ENCODE results near the gene ST6GALNAC3. TPM values are rescaled to one million over a fixed set of nuclear protein-coding genes. Genes with fewer than 3 reads are reported as not detected.

The ST6GALNAC3 gene
- total RNA-seq, 1 donor from 2014 or later, result 23.6 TPM

GRCh38 chr1:76260279-76260678 lies 185.7 kb downstream of the ST6GALNAC3 start:
- Mint-ChIP-seq H3K4me1 (peaks cover 27% of the 10 kb centered on the region), H3K4me3 (no peak overlapping the region)

GRCh38 chr1:76262601-76263000 lies 188.1 kb downstream of the ST6GALNAC3 start:
- no peaks in the 10 kb centered on the region for H3K79me2 ChIP-seq (ENCODE audit: low read depth)
- no peaks in the 10 kb centered on the region for H3K27me3 ChIP-seq
- H3K4me2 ChIP-seq, result no peak overlapping the region
- H2AFZ ChIP-seq (replicated peaks), result no peak overlapping the region
- Mint-ChIP-seq H3K4me1 (peaks cover 16% of the 10 kb centered on the region), H3K27me3 (ENCODE audit: insufficient read depth, low read depth) (no peaks in the 10 kb centered on the region), H3K36me3 (no peaks in the 10 kb centered on the region), H3K4me3 (no peak overlapping the region), H3K27ac (no peak overlapping the region), H3K9me3 (no peaks in the 10 kb centered on the region)
- TF ChIP-seq CTCF (IDR thresholded peaks at IDR 0.05) (no peak), EZH2phosphoT487 (IDR thresholded peaks at IDR 0.05) (no peak), EZH2 (IDR thresholded peaks at IDR 0.05) (no peak)
- no peak overlapping the region for H3K27ac ChIP-seq
- H3K4me3 ChIP-seq, result no peak overlapping the region
- H3K4me1 ChIP-seq, result peaks cover under 1% of the 10 kb centered on the region
- no peaks in the 10 kb centered on the region for H3K36me3 ChIP-seq
- H4K20me1 ChIP-seq (ENCODE audit: low read depth), result no peaks in the 10 kb centered on the region
- H3K9ac ChIP-seq, result no peak overlapping the region
- H3F3A ChIP-seq (ENCODE audit: low read depth), result no peaks in the 10 kb centered on the region
- H3K9me3 ChIP-seq (ENCODE audit: low read depth), result no peaks in the 10 kb centered on the region
- no peak for DNase-seq (ENCODE audit: low spot score)

More at GRCh38 chr1:76260279-76260678, 185.7 kb downstream of the ST6GALNAC3 start:
- no peaks in the 10 kb centered on the region for H4K20me1 ChIP-seq (ENCODE audit: low read depth)
- H3K4me3 ChIP-seq, result no peak overlapping the region
- no peaks in the 10 kb centered on the region for H3K9me3 ChIP-seq (ENCODE audit: low read depth)
- DNase-seq (ENCODE audit: low spot score), result no peak
- no peaks in the 10 kb centered on the region for H3F3A ChIP-seq (ENCODE audit: low read depth)
- Mint-ChIP-seq H3K27ac (no peak overlapping the region), H3K9me3 (no peaks in the 10 kb centered on the region), H3K27me3 (ENCODE audit: insufficient read depth, low read depth) (no peaks in the 10 kb centered on the region), H3K36me3 (no peaks in the 10 kb centered on the region)
- H3K79me2 ChIP-seq (ENCODE audit: low read depth), result no peaks in the 10 kb centered on the region
- no peak overlapping the region for H3K4me2 ChIP-seq
- H3K27ac ChIP-seq, result no peak overlapping the region
- no peak for TF ChIP-seq EZH2 (IDR thresholded peaks at IDR 0.05)
- TF ChIP-seq CTCF (IDR thresholded peaks at IDR 0.05), result no peak
- TF ChIP-seq EZH2phosphoT487 (IDR thresholded peaks at IDR 0.05), result no peak
- H3K27me3 ChIP-seq, result no peaks in the 10 kb centered on the region
- H3K36me3 ChIP-seq, result no peaks in the 10 kb centered on the region
- no peaks in the 10 kb centered on the region for H3K4me1 ChIP-seq
- no peak overlapping the region for H2AFZ ChIP-seq (replicated peaks)
- H3K9ac ChIP-seq, result no peak overlapping the region

- DNase-seq (ENCODE audit: low spot score), result no peak
- no peaks in the 10 kb centered on the region for H3K27me3 ChIP-seq
Observed at GRCh38 chr1:76264642-76265041, 190.1 kb downstream of the ST6GALNAC3 start.

More at GRCh38 chr1:76264642-76265041, 190.1 kb downstream of the ST6GALNAC3 start:
- Histone ChIP-seq H3F3A (ENCODE audit: low read depth) (peaks cover 4% of the 10 kb centered on the region), H3K9me3 (ENCODE audit: low read depth) (no peaks in the 10 kb centered on the region), H3K27ac (no peak overlapping the region), H3K4me1 (peaks cover 21% of the 10 kb centered on the region), H3K4me3 (no peak overlapping the region), H3K36me3 (no peaks in the 10 kb centered on the region), H3K79me2 (ENCODE audit: low read depth) (no peaks in the 10 kb centered on the region), H3K9ac (no peak overlapping the region), H3K4me2 (no peak overlapping the region), H2AFZ (replicated peaks) (no peak overlapping the region), H4K20me1 (ENCODE audit: low read depth) (no peaks in the 10 kb centered on the region)
- no peaks in the 10 kb centered on the region for H3K27me3 Mint-ChIP-seq (ENCODE audit: insufficient read depth, low read depth)
- no peaks in the 10 kb centered on the region for H3K36me3 Mint-ChIP-seq
- H3K9me3 Mint-ChIP-seq, result no peaks in the 10 kb centered on the region
- peaks cover 25% of the 10 kb centered on the region for H3K4me1 Mint-ChIP-seq
- no peak overlapping the region for H3K27ac Mint-ChIP-seq
- TF ChIP-seq CTCF (IDR thresholded peaks at IDR 0.05), result no peak
- no peak for TF ChIP-seq EZH2phosphoT487 (IDR thresholded peaks at IDR 0.05)
- TF ChIP-seq EZH2 (IDR thresholded peaks at IDR 0.05), result no peak
- H3K4me3 Mint-ChIP-seq, result no peak overlapping the region
